ENCODE data around the gene RAC2.

The RAC2 gene

GRCh38 chr22:37242395-37242918 lies 1.6 kb downstream of the RAC2 start:
- H3K27me3 ChIP-seq (ENCODE audit: control insufficient read depth, insufficient read depth, low read length) = no peaks in the 10 kb centered on the region
- no CpG with 5 or more reads among the region's 16 CpGs for WGBS (ENCODE audit: insufficient coverage, insufficient read length)
- no peak overlapping the region for H3K4me3 ChIP-seq (ENCODE audit: low read length)
- H3K36me3 ChIP-seq (ENCODE audit: control insufficient read depth, insufficient read depth, low read length) = no peaks in the 10 kb centered on the region
- DNase-seq (ENCODE audit: low read depth, low spot score) = no peak
- peaks cover 4% of the 10 kb centered on the region; the same call in 1 of the 2 replicates for H3K4me1 ChIP-seq (ENCODE audit: control insufficient read depth, insufficient read depth, low read length)
- no peak overlapping the region for H3K27ac ChIP-seq (ENCODE audit: low read length)
- no peaks in the 10 kb centered on the region for H3K9me3 ChIP-seq (ENCODE audit: control insufficient read depth, insufficient read depth, low read length)

GRCh38 chr22:37241351-37242142 lies 2.5 kb downstream of the RAC2 start:
- no peak for DNase-seq (ENCODE audit: low read depth, low spot score)
- H3K36me3 ChIP-seq (ENCODE audit: control insufficient read depth, insufficient read depth, low read length) = no peaks in the 10 kb centered on the region
- no CpG with 5 or more reads among the region's 19 CpGs for WGBS (ENCODE audit: insufficient coverage, insufficient read length)
- H3K27me3 ChIP-seq (ENCODE audit: control insufficient read depth, insufficient read depth, low read length) = no peaks in the 10 kb centered on the region
- no peaks in the 10 kb centered on the region for H3K9me3 ChIP-seq (ENCODE audit: control insufficient read depth, insufficient read depth, low read length)
- no peak overlapping the region for H3K27ac ChIP-seq (ENCODE audit: low read length)
- no peak overlapping the region for H3K4me3 ChIP-seq (ENCODE audit: low read length)
- H3K4me1 ChIP-seq (ENCODE audit: control insufficient read depth, insufficient read depth, low read length) = peaks cover 4% of the 10 kb centered on the region; the same call in 1 of the 2 replicates

- Histone ChIP-seq H3K4me3 (ENCODE audit: low read length) (no peak overlapping the region), H3K36me3 (ENCODE audit: control insufficient read depth, insufficient read depth, low read length) (no peaks in the 10 kb centered on the region), H3K9me3 (ENCODE audit: control insufficient read depth, insufficient read depth, low read length) (no peaks in the 10 kb centered on the region), H3K4me1 (ENCODE audit: control insufficient read depth, insufficient read depth, low read length) (peaks cover 4% of the 10 kb centered on the region; the same call in 1 of the 2 replicates), H3K27ac (ENCODE audit: low read length) (no peak overlapping the region), H3K27me3 (ENCODE audit: control insufficient read depth, insufficient read depth, low read length) (no peaks in the 10 kb centered on the region)
- no CpG with 5 or more reads among the region's 7 CpGs for WGBS (ENCODE audit: insufficient coverage, insufficient read length)
- DNase-seq (ENCODE audit: low read depth, low spot score) = no peak
Measured at GRCh38 chr22:37240941-37241320, 3.1 kb downstream of the RAC2 start.

GRCh38 chr22:37240240-37240940 lies 3.7 kb downstream of the RAC2 start:
- peaks cover 4% of the 10 kb centered on the region; the same call in 1 of the 2 replicates for H3K4me1 ChIP-seq (ENCODE audit: control insufficient read depth, insufficient read depth, low read length)
- DNase-seq (ENCODE audit: low read depth, low spot score) = no peak

GRCh38 chr22:37239336-37240239 lies 4.5 kb downstream of the RAC2 start:
- no peaks in the 10 kb centered on the region for H3K9me3 ChIP-seq (ENCODE audit: control insufficient read depth, insufficient read depth, low read length)
- WGBS (ENCODE audit: insufficient coverage, insufficient read length) = no CpG with 5 or more reads among the region's 10 CpGs
- no peak for DNase-seq (ENCODE audit: low read depth, low spot score)
- peaks cover 4% of the 10 kb centered on the region; the same call in 1 of the 2 replicates for H3K4me1 ChIP-seq (ENCODE audit: control insufficient read depth, insufficient read depth, low read length)
- no peak overlapping the region for H3K4me3 ChIP-seq (ENCODE audit: low read length)
- no peaks in the 10 kb centered on the region for H3K27me3 ChIP-seq (ENCODE audit: control insufficient read depth, insufficient read depth, low read length)
- no peaks in the 10 kb centered on the region for H3K36me3 ChIP-seq (ENCODE audit: control insufficient read depth, insufficient read depth, low read length)
- no peak overlapping the region for H3K27ac ChIP-seq (ENCODE audit: low read length)

More at GRCh38 chr22:37240240-37240940, 3.7 kb downstream of the RAC2 start:
- Histone ChIP-seq H3K9me3 (ENCODE audit: control insufficient read depth, insufficient read depth, low read length) (no peaks in the 10 kb centered on the region), H3K27me3 (ENCODE audit: control insufficient read depth, insufficient read depth, low read length) (no peaks in the 10 kb centered on the region), H3K27ac (ENCODE audit: low read length) (no peak overlapping the region), H3K4me3 (ENCODE audit: low read length) (no peak overlapping the region), H3K36me3 (ENCODE audit: control insufficient read depth, insufficient read depth, low read length) (no peaks in the 10 kb centered on the region)
- WGBS (ENCODE audit: insufficient coverage, insufficient read length) = no CpG with 5 or more reads among the region's 11 CpGs

GRCh38 chr22:37237371-37238268 lies 6.4 kb downstream of the RAC2 start:
- Histone ChIP-seq H3K4me1 (ENCODE audit: control insufficient read depth, insufficient read depth, low read length) (no peaks in the 10 kb centered on the region; the same call in 1 of the 2 replicates), H3K36me3 (ENCODE audit: control insufficient read depth, insufficient read depth, low read length) (no peaks in the 10 kb centered on the region), H3K4me3 (ENCODE audit: low read length) (no peak overlapping the region), H3K27me3 (ENCODE audit: control insufficient read depth, insufficient read depth, low read length) (no peaks in the 10 kb centered on the region), H3K9me3 (ENCODE audit: control insufficient read depth, insufficient read depth, low read length) (no peaks in the 10 kb centered on the region), H3K27ac (ENCODE audit: low read length) (no peak overlapping the region)
- DNase-seq (ENCODE audit: low read depth, low spot score) = no peak
- no CpG with 5 or more reads among the region's 20 CpGs for WGBS (ENCODE audit: insufficient coverage, insufficient read length)

GRCh38 chr22:37235897-37236607 lies 8.0 kb downstream of the RAC2 start:
- Histone ChIP-seq H3K27ac (ENCODE audit: low read length) (no peak overlapping the region), H3K27me3 (ENCODE audit: control insufficient read depth, insufficient read depth, low read length) (no peaks in the 10 kb centered on the region), H3K36me3 (ENCODE audit: control insufficient read depth, insufficient read depth, low read length) (no peaks in the 10 kb centered on the region), H3K4me3 (ENCODE audit: low read length) (no peak overlapping the region), H3K4me1 (ENCODE audit: control insufficient read depth, insufficient read depth, low read length) (no peaks in the 10 kb centered on the region; the same call in 1 of the 2 replicates), H3K9me3 (ENCODE audit: control insufficient read depth, insufficient read depth, low read length) (no peaks in the 10 kb centered on the region)
- no peak for DNase-seq (ENCODE audit: low read depth, low spot score)
- no CpG with 5 or more reads among the region's 3 CpGs for WGBS (ENCODE audit: insufficient coverage, insufficient read length)

GRCh38 chr22:37234736-37235711 lies 9.0 kb downstream of the RAC2 start:
- no peaks in the 10 kb centered on the region for H3K27me3 ChIP-seq (ENCODE audit: control insufficient read depth, insufficient read depth, low read length)
- no peak overlapping the region for H3K4me3 ChIP-seq (ENCODE audit: low read length)
- H3K36me3 ChIP-seq (ENCODE audit: control insufficient read depth, insufficient read depth, low read length) = no peaks in the 10 kb centered on the region
- WGBS (ENCODE audit: insufficient coverage, insufficient read length) = no CpG with 5 or more reads among the region's 16 CpGs
- no peaks in the 10 kb centered on the region for H3K9me3 ChIP-seq (ENCODE audit: control insufficient read depth, insufficient read depth, low read length)
- H3K4me1 ChIP-seq (ENCODE audit: control insufficient read depth, insufficient read depth, low read length) = no peaks in the 10 kb centered on the region; the same call in 1 of the 2 replicates
- H3K27ac ChIP-seq (ENCODE audit: low read length) = no peak overlapping the region
- no peak for DNase-seq (ENCODE audit: low read depth, low spot score)

Data from iPS DF 6.9 (cell line).